GM12891 (cell line): ENCODE results near the gene GABBR2.

Experiments used
- POLR2A ChIP-seq: IDR thresholded peaks from 2 replicates; pipeline ENCODE4 v1.6.1; 2011; ENCODE audit warnings: low read depth, low read length, control low read depth
- POLR2AphosphoS5 ChIP-seq: IDR thresholded peaks from 2 replicates; pipeline ENCODE4 v1.6.1; 2011; ENCODE audit warnings: low read depth, low read length, control low read depth
- TAF1 ChIP-seq: IDR thresholded peaks from 2 replicates; pipeline ENCODE4 v1.6.1; 2011; ENCODE audit warnings: low read depth, low read length, control low read depth

- no peak for TF ChIP-seq POLR2A
- TF ChIP-seq TAF1 = no peak
- no peak for TF ChIP-seq POLR2AphosphoS5
These were observed 454.3 kb downstream of the GABBR2 start for GRCh38 chr9:98254228-98255060.
